ENCODE measurements around the gene CUBN. TPM values are rescaled to one million over a fixed set of nuclear protein-coding genes. Genes with fewer than 3 reads are reported as not detected.

Gene CUBN
- total RNA-seq, 1 experiment from 2014 or later, result 0.46 TPM

GRCh38 chr10:17073725-17074540 is 55.7 kb downstream of the CUBN start (continued):
- TF ChIP-seq SMAD4 (CRISPR knock-in tag; IDR thresholded peaks at IDR 0.05) (no peak), GRHL2 (CRISPR knock-in tag; IDR thresholded peaks at IDR 0.05; ENCODE audit: insufficient replicate concordance, severe bottlenecking) (no peak), HMGA2 (CRISPR knock-in tag; IDR thresholded peaks at IDR 0.05) (no peak), ZNF121 (CRISPR knock-in tag; IDR thresholded peaks at IDR 0.05) (no peak), OVOL2 (CRISPR knock-in tag; IDR thresholded peaks at IDR 0.05; ENCODE audit: borderline replicate concordance) (no peak), ZNF232 (CRISPR knock-in tag; IDR thresholded peaks at IDR 0.05) (no peak), FOXJ3 (CRISPR knock-in tag; IDR thresholded peaks at IDR 0.05; ENCODE audit: borderline replicate concordance) (no peak)

- H3K27me3 Mint-ChIP-seq (ENCODE audit: low read depth), result no peaks in the 10 kb centered on the region
- H3K9me3 Mint-ChIP-seq, result peaks cover 4% of the 10 kb centered on the region; the same call in 1 of the 2 replicates
- ChIA-PET CTCF (interaction anchor here (1.2 kb wide), 1 partner anchor 161 kb away, joined by 3 read pairs; no protein-coding TSS in a partner anchor), POLR2A (no interaction called here)
- no peak for DNase-seq (ENCODE audit: low spot score)
- no peak for ATAC-seq
- H3K36me3 Mint-ChIP-seq, result no peaks in the 10 kb centered on the region
- no peak overlapping the region for H3K27ac Mint-ChIP-seq
- peaks cover 12% of the 10 kb centered on the region for H3K4me1 Mint-ChIP-seq
- H3K4me3 Mint-ChIP-seq, result no peak overlapping the region
- TF ChIP-seq STAT6 (CRISPR knock-in tag; conservative IDR thresholded peaks at IDR 0.05; ENCODE audit: low read depth) (no peak), IRF2 (CRISPR knock-in tag; IDR thresholded peaks at IDR 0.05; ENCODE audit: borderline replicate concordance, low read depth) (no peak), TCF7 (CRISPR knock-in tag; IDR thresholded peaks at IDR 0.05; ENCODE audit: low read depth) (no peak), ZNF425 (CRISPR knock-in tag; conservative IDR thresholded peaks at IDR 0.05) (no peak), ERG (CRISPR knock-in tag; IDR thresholded peaks at IDR 0.05) (no peak), ZMAT4 (CRISPR knock-in tag; IDR thresholded peaks at IDR 0.05) (no peak), FOXK1 (CRISPR knock-in tag; IDR thresholded peaks at IDR 0.05) (no peak), ZNF263 (CRISPR knock-in tag; IDR thresholded peaks at IDR 0.05; ENCODE audit: low read depth) (no peak)
- TF ChIP-seq, protein P1, sequence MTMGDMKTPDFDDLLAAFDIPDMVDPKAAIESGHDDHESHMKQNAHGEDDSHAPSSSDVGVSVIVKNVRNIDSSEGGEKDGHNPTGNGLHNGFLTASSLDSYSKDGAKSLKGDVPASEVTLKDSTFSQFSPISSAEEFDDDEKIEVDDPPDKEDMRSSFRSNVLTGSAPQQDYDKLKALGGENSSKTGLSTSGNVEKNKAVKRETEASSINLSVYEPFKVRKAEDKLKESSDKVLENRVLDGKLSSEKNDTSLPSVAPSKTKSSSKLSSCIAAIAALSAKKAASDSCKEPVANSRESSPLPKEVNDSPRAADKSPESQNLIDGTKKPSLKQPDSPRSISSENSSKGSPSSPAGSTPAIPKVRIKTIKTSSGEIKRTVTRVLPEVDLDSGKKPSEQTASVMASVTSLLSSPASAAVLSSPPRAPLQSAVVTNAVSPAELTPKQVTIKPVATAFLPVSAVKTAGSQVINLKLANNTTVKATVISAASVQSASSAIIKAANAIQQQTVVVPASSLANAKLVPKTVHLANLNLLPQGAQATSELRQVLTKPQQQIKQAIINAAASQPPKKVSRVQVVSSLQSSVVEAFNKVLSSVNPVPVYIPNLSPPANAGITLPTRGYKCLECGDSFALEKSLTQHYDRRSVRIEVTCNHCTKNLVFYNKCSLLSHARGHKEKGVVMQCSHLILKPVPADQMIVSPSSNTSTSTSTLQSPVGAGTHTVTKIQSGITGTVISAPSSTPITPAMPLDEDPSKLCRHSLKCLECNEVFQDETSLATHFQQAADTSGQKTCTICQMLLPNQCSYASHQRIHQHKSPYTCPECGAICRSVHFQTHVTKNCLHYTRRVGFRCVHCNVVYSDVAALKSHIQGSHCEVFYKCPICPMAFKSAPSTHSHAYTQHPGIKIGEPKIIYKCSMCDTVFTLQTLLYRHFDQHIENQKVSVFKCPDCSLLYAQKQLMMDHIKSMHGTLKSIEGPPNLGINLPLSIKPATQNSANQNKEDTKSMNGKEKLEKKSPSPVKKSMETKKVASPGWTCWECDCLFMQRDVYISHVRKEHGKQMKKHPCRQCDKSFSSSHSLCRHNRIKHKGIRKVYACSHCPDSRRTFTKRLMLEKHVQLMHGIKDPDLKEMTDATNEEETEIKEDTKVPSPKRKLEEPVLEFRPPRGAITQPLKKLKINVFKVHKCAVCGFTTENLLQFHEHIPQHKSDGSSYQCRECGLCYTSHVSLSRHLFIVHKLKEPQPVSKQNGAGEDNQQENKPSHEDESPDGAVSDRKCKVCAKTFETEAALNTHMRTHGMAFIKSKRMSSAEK (CRISPR knock-in tag; IDR thresholded peaks at IDR 0.05; ENCODE audit: borderline replicate concordance), result no peak
- TF ChIP-seq, protein P2, sequence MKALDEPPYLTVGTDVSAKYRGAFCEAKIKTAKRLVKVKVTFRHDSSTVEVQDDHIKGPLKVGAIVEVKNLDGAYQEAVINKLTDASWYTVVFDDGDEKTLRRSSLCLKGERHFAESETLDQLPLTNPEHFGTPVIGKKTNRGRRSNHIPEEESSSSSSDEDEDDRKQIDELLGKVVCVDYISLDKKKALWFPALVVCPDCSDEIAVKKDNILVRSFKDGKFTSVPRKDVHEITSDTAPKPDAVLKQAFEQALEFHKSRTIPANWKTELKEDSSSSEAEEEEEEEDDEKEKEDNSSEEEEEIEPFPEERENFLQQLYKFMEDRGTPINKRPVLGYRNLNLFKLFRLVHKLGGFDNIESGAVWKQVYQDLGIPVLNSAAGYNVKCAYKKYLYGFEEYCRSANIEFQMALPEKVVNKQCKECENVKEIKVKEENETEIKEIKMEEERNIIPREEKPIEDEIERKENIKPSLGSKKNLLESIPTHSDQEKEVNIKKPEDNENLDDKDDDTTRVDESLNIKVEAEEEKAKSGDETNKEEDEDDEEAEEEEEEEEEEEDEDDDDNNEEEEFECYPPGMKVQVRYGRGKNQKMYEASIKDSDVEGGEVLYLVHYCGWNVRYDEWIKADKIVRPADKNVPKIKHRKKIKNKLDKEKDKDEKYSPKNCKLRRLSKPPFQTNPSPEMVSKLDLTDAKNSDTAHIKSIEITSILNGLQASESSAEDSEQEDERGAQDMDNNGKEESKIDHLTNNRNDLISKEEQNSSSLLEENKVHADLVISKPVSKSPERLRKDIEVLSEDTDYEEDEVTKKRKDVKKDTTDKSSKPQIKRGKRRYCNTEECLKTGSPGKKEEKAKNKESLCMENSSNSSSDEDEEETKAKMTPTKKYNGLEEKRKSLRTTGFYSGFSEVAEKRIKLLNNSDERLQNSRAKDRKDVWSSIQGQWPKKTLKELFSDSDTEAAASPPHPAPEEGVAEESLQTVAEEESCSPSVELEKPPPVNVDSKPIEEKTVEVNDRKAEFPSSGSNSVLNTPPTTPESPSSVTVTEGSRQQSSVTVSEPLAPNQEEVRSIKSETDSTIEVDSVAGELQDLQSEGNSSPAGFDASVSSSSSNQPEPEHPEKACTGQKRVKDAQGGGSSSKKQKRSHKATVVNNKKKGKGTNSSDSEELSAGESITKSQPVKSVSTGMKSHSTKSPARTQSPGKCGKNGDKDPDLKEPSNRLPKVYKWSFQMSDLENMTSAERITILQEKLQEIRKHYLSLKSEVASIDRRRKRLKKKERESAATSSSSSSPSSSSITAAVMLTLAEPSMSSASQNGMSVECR (CRISPR knock-in tag; IDR thresholded peaks at IDR 0.05; ENCODE audit: borderline replicate concordance), result no peak
Observed at GRCh38 chr10:17068953-17069352, 60.7 kb downstream of the CUBN start.

All from WTC11 (cell line).